Ovary (tissue), 9 donors: ENCODE data around the gene CEP112. TPM values are rescaled to one million over a fixed set of nuclear protein-coding genes. Genes with fewer than 3 reads are reported as not detected.

Source experiments
- DNase-seq, 5 donors: peaks; one replicate each; pipeline ENCODE4 v3.0.0-alpha.2; 2019 to 2020
- H3K27ac ChIP-seq, 2 donors: fragments of 200-600 bp; one replicate each; pipeline versions ENCODE4 v1.5.1 to v1.8.0; 2019 to 2022
- H3K27me3 ChIP-seq: fragments of 200-600 bp; one replicate; pipeline ENCODE4 v1.8.0; 2022
- H3K36me3 ChIP-seq: fragments of 200-600 bp; sonication (generic); one replicate; pipeline ENCODE4 v1.5.1; 2019
- H3K4me1 ChIP-seq: one replicate; pipeline ENCODE4 v1.8.1; 2013; ENCODE audit warnings: mild to moderate bottlenecking, moderate library complexity; ENCODE audit not compliant: insufficient read depth
- H3K4me3 ChIP-seq: fragments of 200-600 bp; sonication (generic); one replicate; pipeline ENCODE4 v1.5.1; 2017
- H3K9me3 ChIP-seq, 2 donors: fragments of 200-600 bp in 1 of 2; sonication (generic) in 1 of 2; one replicate each; pipeline versions ENCODE4 v1.5.1 to v1.8.1; 2013 to 2019; ENCODE audit warnings: mild to moderate bottlenecking in 1 of 2, moderate library complexity in 1 of 2
- EP300 ChIP-seq: sonication (generic); formaldehyde crosslinking; IDR thresholded peaks from one replicate; pipeline ENCODE4 v1.6.1; 2017; ENCODE audit warnings: antibody characterized with exemption
- POLR2A ChIP-seq: fragments of 450-650 bp; IDR thresholded peaks from one replicate; pipeline ENCODE4 v1.6.1; 2017; ENCODE audit warnings: antibody characterized with exemption, mild to moderate bottlenecking, moderate library complexity
- WGBS, 3 donors: extraction: QIAGEN DNeasy Blood & Tissue Kit in 1 of 3; methylation state at CpG; one replicate each; pipeline versions ENCODE4 v1.1.5 to v1.1.7; 2013 to 2017; 5-methylcytosine and 5-hydroxymethylcytosine counted together
- intact Hi-C, 4 donors: fragments of 100-400 bp; cut with DNase I; formaldehyde crosslinking; loops; one replicate each; pipeline versions ENCODE4 v1.11.0 to v1.15.1; 2022 to 2023
- polyA plus RNA-seq, 2 donors: library from polyadenylated mRNA; stranded (reverse); fragments of 200-250 nt in 1 of 2; fragments of 350-450 nt in 1 of 2; fragmentation: Illumina TruSeq in 1 of 2; extraction: RNeasy Lipid Tissue Mini Kit (QIAGEN cat#74804) in 1 of 2; gene quantifications; one replicate each; pipeline ENCODE4 v1.2.3, GENCODE V29; 2013 to 2014
- total RNA-seq, 7 donors: library from RNA; depleted of rRNA in 2 of 7; stranded (reverse); fragments of >200 nt in 2 of 7; fragmentation: NEBNext Ultra II Directional in 3 of 7; extraction: Animal tissue kit (Norgen Biotek cat#: 25700) in 3 of 7; gene quantifications; one replicate each; pipeline versions ENCODE4 v1.1.0 to v1.2.4, GENCODE V29; 2016 to 2023
- TF ChIP-seq, protein P1 (sequence below), 3 donors: fragments of 450-650 bp in 2 of 3; fragments of 200-600 bp in 1 of 3; IDR thresholded peaks; one replicate each; pipeline versions ENCODE4 v1.5.1 to v1.8.0; 2016 to 2022; ENCODE audit warnings: antibody characterized with exemption in 3 of 3, mild to moderate bottlenecking in 1 of 3
- donor health status: DM: no; HTN: no; CAD: no; lungs with moderate emphysema.
- donor health status: DM: no; HTN: no; CAD: no.
- donor health status: Bipolar disorder and iron deficiency.
- donor health status: DM: yes; HTN: yes; CAD: no.
- donor health status: DM: no; HTN: no; CAD: no.
- donor health status: DM: yes; HTN: yes; CAD: no.

Gene CEP112
- total and polyA plus RNA-seq, 9 donors = 9.3 to 25.5 (median 16.9) TPM

DNA sequence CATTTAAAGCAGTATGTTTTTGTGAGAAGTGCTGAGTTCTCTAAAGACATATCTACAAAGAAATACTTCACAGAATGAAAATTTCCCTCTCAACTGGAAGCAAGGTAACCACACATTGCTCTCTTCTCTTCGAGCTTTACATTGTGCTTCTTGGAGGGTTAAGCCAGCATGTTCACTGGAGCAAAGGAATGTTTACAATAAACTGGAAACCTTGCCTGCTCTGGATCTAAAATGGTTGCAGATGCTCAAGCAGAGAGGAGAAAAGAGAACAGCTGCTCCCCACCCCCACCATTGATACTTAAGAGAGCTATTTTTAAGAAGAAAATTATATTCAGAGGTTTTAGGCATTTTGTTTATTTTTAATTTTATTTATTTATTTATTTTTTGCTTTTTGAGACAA is 213.1 kb downstream of the CEP112 start:
- Histone ChIP-seq H3K9me3 (no peaks in the 10 kb centered on the region), H3K36me3 (no peaks in the 10 kb centered on the region), H3K4me3 (no peak overlapping the region), H3K27ac (no peak overlapping the region), H3K4me1 (no peaks in the 10 kb centered on the region), H3K27me3 (no peaks in the 10 kb centered on the region)
- no peak for DNase-seq
- TF ChIP-seq, protein P1, sequence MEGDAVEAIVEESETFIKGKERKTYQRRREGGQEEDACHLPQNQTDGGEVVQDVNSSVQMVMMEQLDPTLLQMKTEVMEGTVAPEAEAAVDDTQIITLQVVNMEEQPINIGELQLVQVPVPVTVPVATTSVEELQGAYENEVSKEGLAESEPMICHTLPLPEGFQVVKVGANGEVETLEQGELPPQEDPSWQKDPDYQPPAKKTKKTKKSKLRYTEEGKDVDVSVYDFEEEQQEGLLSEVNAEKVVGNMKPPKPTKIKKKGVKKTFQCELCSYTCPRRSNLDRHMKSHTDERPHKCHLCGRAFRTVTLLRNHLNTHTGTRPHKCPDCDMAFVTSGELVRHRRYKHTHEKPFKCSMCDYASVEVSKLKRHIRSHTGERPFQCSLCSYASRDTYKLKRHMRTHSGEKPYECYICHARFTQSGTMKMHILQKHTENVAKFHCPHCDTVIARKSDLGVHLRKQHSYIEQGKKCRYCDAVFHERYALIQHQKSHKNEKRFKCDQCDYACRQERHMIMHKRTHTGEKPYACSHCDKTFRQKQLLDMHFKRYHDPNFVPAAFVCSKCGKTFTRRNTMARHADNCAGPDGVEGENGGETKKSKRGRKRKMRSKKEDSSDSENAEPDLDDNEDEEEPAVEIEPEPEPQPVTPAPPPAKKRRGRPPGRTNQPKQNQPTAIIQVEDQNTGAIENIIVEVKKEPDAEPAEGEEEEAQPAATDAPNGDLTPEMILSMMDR (IDR thresholded peaks at IDR 0.05) = no peak
- no peak for TF ChIP-seq EP300
- TF ChIP-seq POLR2A = no peak
- 55 to 74% (median 61%) methylated on average over 1 of the region's 1 CpG for WGBS, 3 donors
- intact Hi-C loops = no loop called here

DNA sequence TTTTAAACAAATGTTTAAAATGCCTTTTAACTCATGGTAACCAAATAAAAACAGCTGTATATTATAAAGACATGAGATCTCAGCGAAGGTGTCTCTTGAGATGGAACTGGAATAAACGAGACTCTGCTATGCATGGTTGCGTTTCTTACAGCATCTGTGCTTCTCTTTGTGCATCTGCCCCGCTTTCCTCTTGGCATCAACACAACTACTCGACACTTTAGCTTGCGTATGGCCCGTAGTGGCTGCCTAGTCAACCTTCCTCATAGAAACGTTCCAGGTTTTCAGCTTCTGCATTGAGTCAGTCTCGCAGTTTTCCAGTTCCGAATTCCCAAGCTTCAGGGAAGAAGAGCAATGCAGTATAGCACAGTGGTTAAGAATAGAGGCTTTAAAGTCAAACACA is 214.9 kb downstream of the CEP112 start:
- no peaks in the 10 kb centered on the region for H3K9me3 ChIP-seq
- no peak overlapping the region for H3K27ac ChIP-seq
- H3K4me3 ChIP-seq = no peak overlapping the region
- WGBS, 3 donors = 86 to 88% (median 87%) methylated on average over 10 of the region's 10 CpGs
- no peak for DNase-seq
- no peaks in the 10 kb centered on the region for H3K27me3 ChIP-seq
- TF ChIP-seq EP300 (no peak), POLR2A (no peak)
- TF ChIP-seq, protein P1 (IDR thresholded peaks at IDR 0.05) = no peak
- no peaks in the 10 kb centered on the region for H3K36me3 ChIP-seq
- intact Hi-C loops = no loop called here
- no peaks in the 10 kb centered on the region for H3K4me1 ChIP-seq

DNA sequence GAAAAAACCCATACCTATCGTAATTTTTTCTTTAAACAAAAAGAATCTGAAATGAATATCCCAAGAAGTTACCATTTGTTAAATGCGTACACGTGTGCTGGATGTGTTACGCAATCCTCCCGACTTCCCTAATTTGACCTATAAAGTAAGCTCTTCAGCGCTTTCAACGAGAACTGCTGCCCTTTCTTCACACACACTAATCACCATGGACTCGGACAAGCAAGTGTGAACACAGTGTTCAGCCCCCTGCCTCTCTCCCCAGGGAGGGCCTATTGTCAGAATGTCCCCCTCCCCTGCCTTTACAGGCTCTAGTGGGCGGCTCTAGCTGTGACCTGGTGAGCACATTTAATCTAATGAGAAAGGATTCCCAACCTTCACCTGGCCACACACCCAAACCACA is 216.1 kb downstream of the CEP112 start:
- Histone ChIP-seq H3K9me3 (no peaks in the 10 kb centered on the region), H3K36me3 (no peaks in the 10 kb centered on the region), H3K4me1 (no peaks in the 10 kb centered on the region), H3K27me3 (no peaks in the 10 kb centered on the region), H3K27ac (no peak overlapping the region), H3K4me3 (no peak overlapping the region)
- TF ChIP-seq EP300 = no peak
- TF ChIP-seq POLR2A = no peak
- TF ChIP-seq, protein P1 (IDR thresholded peaks at IDR 0.05) = no peak
- WGBS, 3 donors = 81 to 91% (median 85%) methylated on average over 9 of the region's 9 CpGs
- no peak for DNase-seq
- intact Hi-C loops = no loop called here

DNA sequence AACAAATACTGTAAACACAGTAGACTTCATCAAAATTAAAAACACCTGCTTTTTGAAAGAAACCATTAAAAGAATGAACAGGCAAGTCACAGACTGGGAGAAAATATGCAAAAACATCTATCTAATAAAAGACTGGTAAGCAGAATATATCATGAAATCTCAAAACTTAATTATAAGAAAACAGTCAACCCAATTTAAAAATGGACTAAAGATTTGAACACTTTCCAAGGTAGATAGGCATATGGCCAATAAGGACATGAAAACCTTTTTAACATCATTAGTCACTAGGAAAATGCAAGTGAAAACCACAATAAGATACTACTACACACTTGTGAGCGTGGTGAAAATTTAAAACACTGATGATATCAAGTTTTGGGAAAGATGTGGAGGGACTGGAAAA is 218.7 kb downstream of the CEP112 start:
- TF ChIP-seq, protein P1 (IDR thresholded peaks at IDR 0.05) = no peak
- TF ChIP-seq POLR2A = no peak
- TF ChIP-seq EP300 = no peak
- Histone ChIP-seq H3K9me3 (no peaks in the 10 kb centered on the region), H3K36me3 (no peaks in the 10 kb centered on the region), H3K27me3 (no peaks in the 10 kb centered on the region), H3K4me1 (no peaks in the 10 kb centered on the region), H3K27ac (no peak overlapping the region), H3K4me3 (no peak overlapping the region)
- intact Hi-C loops = no loop called here
- WGBS, 3 donors = 0 to 78% (median 0%) methylated on average over 1 of the region's 1 CpG
- no peak for DNase-seq

DNA sequence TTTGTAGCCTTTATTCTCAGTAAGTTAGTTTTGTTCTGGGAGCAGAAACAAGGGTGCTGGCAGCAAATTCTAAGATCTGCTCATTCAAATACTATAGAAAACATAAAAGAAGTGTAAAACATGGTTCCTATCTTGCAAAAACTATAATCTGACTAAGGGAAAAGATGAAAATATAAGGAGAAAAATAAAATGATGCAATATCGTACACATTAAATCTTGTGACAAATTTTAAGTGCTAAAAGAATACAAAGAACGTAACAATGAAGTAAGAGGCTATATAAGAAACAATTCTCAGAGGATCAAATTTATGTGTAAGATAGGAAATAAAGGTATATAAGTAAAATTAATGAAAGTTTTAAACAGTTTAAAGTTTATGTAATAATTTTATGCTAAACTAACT is 224.6 kb downstream of the CEP112 start:
- DNase-seq = no peak
- Histone ChIP-seq H3K4me1 (no peaks in the 10 kb centered on the region), H3K36me3 (no peaks in the 10 kb centered on the region), H3K4me3 (no peak overlapping the region), H3K27ac (no peak overlapping the region), H3K9me3 (no peaks in the 10 kb centered on the region), H3K27me3 (no peaks in the 10 kb centered on the region)
- WGBS, 3 donors = 94 to 96% (median 95%) methylated on average over 2 of the region's 2 CpGs
- TF ChIP-seq EP300 (no peak), POLR2A (no peak)
- TF ChIP-seq, protein P1 (IDR thresholded peaks at IDR 0.05) = no peak
- intact Hi-C loops = no loop called here
